HG02981 (cell line): Measurements from ENCODE around the gene CHCHD4.

Experiments
- ATAC-seq: cut with Tn5 transposase; IDR thresholded peaks from one replicate; pipeline ENCODE4 v1.9.1; 2021; ENCODE audit warnings: mild to moderate bottlenecking, moderate library complexity; ENCODE audit not compliant: unreplicated experiment

CHCHD4 gene

GRCh38 chr3:14124615-14125192 lies at the start of gene CHCHD4, which contains the start of gene TMEM43:
Gene CHCHD4 (minus strand): TSS chr3:14124870. CDS start chr3:14124676, 194 bp downstream.
Gene TMEM43 (plus strand): TSS chr3:14125052. CDS start chr3:14125194, 142 bp downstream.
- peak; percentile 86 for ATAC-seq

GRCh38 chr3:14172496-14172895 lies 47.8 kb upstream of the CHCHD4 start:
- ATAC-seq: no peak

GRCh38 chr3:14170531-14171159 lies 46.0 kb upstream of the CHCHD4 start:
- no peak for ATAC-seq

- ATAC-seq: no peak
These were observed 45.2 kb upstream of the CHCHD4 start for GRCh38 chr3:14169871-14170270.

- no peak for ATAC-seq
These were observed 44.8 kb upstream of the CHCHD4 start for GRCh38 chr3:14169435-14169834.

- ATAC-seq: no peak
These were observed 42.4 kb upstream of the CHCHD4 start for GRCh38 chr3:14166877-14167603.

GRCh38 chr3:14162178-14162577 lies 37.5 kb upstream of the CHCHD4 start:
- ATAC-seq: no peak

GRCh38 chr3:14161282-14161681 lies 36.6 kb upstream of the CHCHD4 start:
- ATAC-seq: no peak

GRCh38 chr3:14159426-14159825 lies 34.8 kb upstream of the CHCHD4 start:
- no peak for ATAC-seq

- no peak for ATAC-seq
These were observed 33.7 kb upstream of the CHCHD4 start for GRCh38 chr3:14158370-14158769.

- no peak for ATAC-seq
These were observed 33.3 kb upstream of the CHCHD4 start for GRCh38 chr3:14157951-14158350.

GRCh38 chr3:14156843-14157561 lies 32.3 kb upstream of the CHCHD4 start:
- ATAC-seq: no peak

- ATAC-seq: no peak
These were observed 31.5 kb upstream of the CHCHD4 start for GRCh38 chr3:14156201-14156600.

GRCh38 chr3:14154895-14155440 lies 30.3 kb upstream of the CHCHD4 start:
- ATAC-seq: no peak

- ATAC-seq: no peak
These were observed 29.6 kb upstream of the CHCHD4 start for GRCh38 chr3:14154276-14154675.

GRCh38 chr3:14153663-14154062 lies 29.0 kb upstream of the CHCHD4 start:
- no peak for ATAC-seq

GRCh38 chr3:14152963-14153355 lies 28.3 kb upstream of the CHCHD4 start:
- no peak for ATAC-seq

GRCh38 chr3:14152233-14152962 lies 27.7 kb upstream of the CHCHD4 start:
- ATAC-seq: no peak

GRCh38 chr3:14151471-14152083 lies 26.9 kb upstream of the CHCHD4 start:
- no peak for ATAC-seq
